GM19239 (cell line): ENCODE data around the gene HIPK3.
"Not testable (repeated sequence)": the region's sequence is repeated elsewhere in the genome, so short reads cannot be mapped to it uniquely, and the experiment has no call there.

Source experiments
- DNase-seq: peaks from one replicate; pipeline ENCODE4 v3.0.0; 2011; ENCODE audit warnings: low spot score; ENCODE audit not compliant: insufficient read length
- FAIRE-seq: peaks from 2 replicates; lab custom pipeline; 2011; peaks lifted over from hg19 to GRCh38; lab: Jason Lieb, UNC

The HIPK3 gene

GRCh38 chr11:33294224-33294623 is 37.0 kb downstream of the HIPK3 start:
- no peak for FAIRE-seq
- DNase-seq: no peak

- no peak for DNase-seq
- FAIRE-seq: no peak
These were observed 37.6 kb downstream of the HIPK3 start for GRCh38 chr11:33294797-33295196.

GRCh38 chr11:33296695-33297094 is 39.5 kb downstream of the HIPK3 start:
- no peak for FAIRE-seq

GRCh38 chr11:33303541-33303940 is 46.4 kb downstream of the HIPK3 start:
- FAIRE-seq: no peak
- no peak for DNase-seq

More at GRCh38 chr11:33296695-33297094, 39.5 kb downstream of the HIPK3 start:
- DNase-seq: no peak

- not testable (repeated sequence) for FAIRE-seq
These were observed 49.6 kb downstream of the HIPK3 start for GRCh38 chr11:33306821-33307220.

GRCh38 chr11:33307984-33308383 is 50.8 kb downstream of the HIPK3 start:
- DNase-seq (no peak), FAIRE-seq (no peak)

More at GRCh38 chr11:33306821-33307220, 49.6 kb downstream of the HIPK3 start:
- not testable (repeated sequence) for DNase-seq

- FAIRE-seq: no peak
- DNase-seq: no peak
These were observed 51.9 kb downstream of the HIPK3 start for GRCh38 chr11:33309118-33309517.

- DNase-seq (no peak), FAIRE-seq (no peak)
These were observed 53.7 kb downstream of the HIPK3 start for GRCh38 chr11:33310720-33311500.

GRCh38 chr11:33311680-33312079 is 54.5 kb downstream of the HIPK3 start:
- FAIRE-seq (no peak), DNase-seq (no peak)

GRCh38 chr11:33315822-33316221 is 58.6 kb downstream of the HIPK3 start:
- DNase-seq: no peak
- no peak for FAIRE-seq

GRCh38 chr11:33317662-33318061 is 60.5 kb downstream of the HIPK3 start:
- FAIRE-seq: no peak
- no peak for DNase-seq

GRCh38 chr11:33320016-33320813 is 63.0 kb downstream of the HIPK3 start:
- FAIRE-seq (peak; percentile 37), DNase-seq (no peak)

- FAIRE-seq (peak; percentile 18), DNase-seq (no peak)
These were observed 63.7 kb downstream of the HIPK3 start for GRCh38 chr11:33320814-33321330.

- peak; percentile 61 for FAIRE-seq
- no peak for DNase-seq
These were observed 64.2 kb downstream of the HIPK3 start for GRCh38 chr11:33321422-33321821.

- no peak for FAIRE-seq
- no peak for DNase-seq
These were observed 66.2 kb downstream of the HIPK3 start for GRCh38 chr11:33323421-33323820.

- no peak for FAIRE-seq
- DNase-seq: no peak
These were observed 67.3 kb downstream of the HIPK3 start for GRCh38 chr11:33324302-33324985.

- DNase-seq (no peak), FAIRE-seq (no peak)
These were observed 68.3 kb downstream of the HIPK3 start for GRCh38 chr11:33325451-33325850.

GRCh38 chr11:33329705-33330329 is 72.6 kb downstream of the HIPK3 start:
- DNase-seq: no peak
- FAIRE-seq: peak; percentile 92

- no peak for DNase-seq
These were observed 76.6 kb downstream of the HIPK3 start for GRCh38 chr11:33333816-33334215.

GRCh38 chr11:33334627-33335026 is 77.4 kb downstream of the HIPK3 start:
- DNase-seq (no peak), FAIRE-seq (no peak)

More at GRCh38 chr11:33333816-33334215, 76.6 kb downstream of the HIPK3 start:
- no peak for FAIRE-seq
